ENCODE results near the gene ADCY9. TPM values are rescaled to one million over a fixed set of nuclear protein-coding genes. Genes with fewer than 3 reads are reported as not detected.

The ADCY9 gene
- total RNA-seq, 3 donors from 2014 or later = 10.9 to 14.4 (median 12.0) TPM

GRCh38 chr16:3971706-3972105 is 144.5 kb downstream of the ADCY9 start:
- no peaks in the 10 kb centered on the region for H3K27me3 ChIP-seq
- intact Hi-C loops (cut with DNase I; ENCODE audit: low total_unique reads) = no loop called here
- no peak overlapping the region for H3K27ac ChIP-seq
- no peak for DNase-seq (ENCODE audit: low spot score in 2 of 2)
- H3K36me3 ChIP-seq = no peaks in the 10 kb centered on the region
- no peaks in the 10 kb centered on the region for H3K4me1 ChIP-seq
- TF ChIP-seq POLR2AphosphoS5 (IDR thresholded peaks at IDR 0.05) (no peak), POLR2A (IDR thresholded peaks at IDR 0.05) (no peak), CTCF (IDR thresholded peaks at IDR 0.05) (no peak)
- H3K4me3 ChIP-seq = no peak overlapping the region
- H3K9me3 ChIP-seq = no peaks in the 10 kb centered on the region

DNA sequence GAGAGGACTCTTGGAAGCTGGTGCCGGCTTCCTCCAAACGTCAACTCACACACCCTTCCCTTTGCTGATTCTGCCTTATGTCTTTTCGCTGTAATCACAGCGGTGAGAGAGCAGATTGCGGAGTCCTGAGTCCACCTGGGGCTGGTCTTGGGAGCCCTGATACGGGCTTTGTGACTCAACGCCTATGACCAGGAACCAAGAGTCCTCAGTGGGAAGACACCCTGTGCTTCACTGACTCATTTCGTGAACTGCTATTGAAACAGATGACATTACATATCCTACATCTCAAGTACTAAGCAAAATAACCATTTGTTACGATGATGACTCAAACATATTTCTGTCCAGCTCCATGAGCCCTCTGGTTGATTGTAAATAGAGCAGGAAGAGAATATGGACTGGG is 145.0 kb downstream of the ADCY9 start:
- TF ChIP-seq CTCF (IDR thresholded peaks at IDR 0.05) (no peak), POLR2AphosphoS5 (IDR thresholded peaks at IDR 0.05) (no peak)
- Histone ChIP-seq H3K27me3 (no peaks in the 10 kb centered on the region), H3K27ac (no peak overlapping the region), H3K4me3 (no peak overlapping the region), H3K36me3 (no peaks in the 10 kb centered on the region), H3K9me3 (no peaks in the 10 kb centered on the region), H3K4me1 (no peaks in the 10 kb centered on the region)
- intact Hi-C loops (cut with DNase I; ENCODE audit: low total_unique reads) = no loop called here
- DNase-seq (ENCODE audit: low spot score in 2 of 2) = no peak

DNA sequence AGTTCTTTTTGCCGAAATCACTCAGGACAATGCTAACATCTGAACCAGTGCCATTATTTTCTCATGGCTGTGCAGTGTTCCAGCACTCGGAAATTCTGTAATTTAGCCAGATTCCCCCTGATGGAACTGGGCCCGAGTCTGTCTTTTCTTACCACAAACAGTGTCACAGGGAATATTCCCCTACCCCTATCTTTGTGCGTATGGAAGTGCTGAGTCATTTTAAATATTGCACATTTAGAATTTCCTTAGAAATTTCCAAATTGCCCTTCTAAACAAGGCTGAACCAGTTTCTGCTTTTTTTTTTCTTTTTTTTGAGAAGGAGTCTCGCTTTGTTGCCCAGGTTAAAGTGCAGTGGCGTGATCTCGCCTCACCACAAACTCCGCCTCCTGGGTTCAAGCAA is 147.7 kb downstream of the ADCY9 start:
- H3K36me3 ChIP-seq = no peaks in the 10 kb centered on the region
- no peaks in the 10 kb centered on the region for H3K9me3 ChIP-seq
- no peaks in the 10 kb centered on the region for H3K27me3 ChIP-seq
- no peak for DNase-seq (ENCODE audit: low spot score in 2 of 2)
- no peak for TF ChIP-seq POLR2AphosphoS5 (IDR thresholded peaks at IDR 0.05)
- no peak for TF ChIP-seq CTCF (IDR thresholded peaks at IDR 0.05)
- no peak for TF ChIP-seq POLR2A (IDR thresholded peaks at IDR 0.05)
- intact Hi-C loops (cut with DNase I; ENCODE audit: low total_unique reads) = no loop called here
- no peaks in the 10 kb centered on the region for H3K4me1 ChIP-seq
- no peak overlapping the region for H3K4me3 ChIP-seq
- no peak overlapping the region for H3K27ac ChIP-seq

DNA sequence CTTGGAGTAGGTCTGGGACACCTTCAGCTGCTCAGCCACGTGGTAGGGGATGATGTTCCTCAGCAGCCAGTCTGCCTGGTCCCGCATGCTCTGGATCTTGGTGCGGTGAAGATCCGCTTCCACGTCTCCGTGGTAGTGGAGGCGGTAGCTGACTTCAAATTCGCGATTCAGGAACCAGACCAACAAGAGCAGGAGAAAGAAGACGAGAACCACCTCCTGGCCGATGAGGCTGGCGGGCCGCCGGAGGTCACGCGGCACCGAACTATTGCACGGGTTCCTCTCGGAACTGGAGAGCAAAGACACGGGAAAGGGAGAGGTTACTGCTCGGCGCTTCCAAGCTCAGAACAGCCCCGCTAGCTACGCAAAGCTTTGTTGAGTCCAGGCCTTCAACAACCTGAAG is 149.6 kb downstream of the ADCY9 start:
- TF ChIP-seq POLR2A (IDR thresholded peaks at IDR 0.05) = no peak
- Histone ChIP-seq H3K4me3 (no peak overlapping the region), H3K27ac (no peak overlapping the region), H3K4me1 (no peaks in the 10 kb centered on the region), H3K27me3 (no peaks in the 10 kb centered on the region), H3K9me3 (no peaks in the 10 kb centered on the region), H3K36me3 (no peaks in the 10 kb centered on the region)
- intact Hi-C loops (cut with DNase I; ENCODE audit: low total_unique reads) = no loop called here
- no peak for DNase-seq (ENCODE audit: low spot score in 2 of 2)

- intact Hi-C loops (cut with DNase I; ENCODE audit: low total_unique reads) = no loop called here
- DNase-seq (ENCODE audit: low spot score in 2 of 2) = no peak
Observed at GRCh38 chr16:3965781-3966582, 150.3 kb downstream of the ADCY9 start.

More at GRCh38 chr16:3965781-3966582, 150.3 kb downstream of the ADCY9 start:
- Histone ChIP-seq H3K4me3 (no peak overlapping the region), H3K9me3 (no peaks in the 10 kb centered on the region), H3K4me1 (no peaks in the 10 kb centered on the region), H3K27me3 (no peaks in the 10 kb centered on the region), H3K36me3 (no peaks in the 10 kb centered on the region), H3K27ac (no peak overlapping the region)
- TF ChIP-seq POLR2A (IDR thresholded peaks at IDR 0.05) (no peak), POLR2AphosphoS5 (IDR thresholded peaks at IDR 0.05) (no peak), CTCF (IDR thresholded peaks at IDR 0.05) (no peak)

All from breast epithelium (tissue), 4 donors.